Tibial nerve (tissue), 3 donors: ENCODE data around the gene NOS1AP.

ENCODE experiments used
- CTCF ChIP-seq, 5 experiments: fragments of 200-600 bp in 3 of 5; fragments of 450-650 bp in 2 of 5; sonication (generic) in 3 of 5; IDR thresholded peaks; one replicate each; pipeline ENCODE4 v1.5.1; 2016 to 2019; ENCODE audit warnings: antibody characterized with exemption in 5 of 5, mild to moderate bottlenecking in 3 of 5, moderate library complexity in 2 of 5
- POLR2A ChIP-seq, 2 donors: fragments of 450-650 bp; IDR thresholded peaks; one replicate each; pipeline ENCODE4 v1.6.1; 2017; ENCODE audit warnings: antibody characterized with exemption in 2 of 2, mild to moderate bottlenecking in 2 of 2, moderate library complexity in 2 of 2

- TF ChIP-seq CTCF (IDR thresholded peaks at IDR 0.05) (no peak), POLR2A (IDR thresholded peaks at IDR 0.05) (no peak)
These were observed 88.0 kb downstream of the NOS1AP start for GRCh38 chr1:162157469-162157868.
